HG03457 (cell line): ENCODE results near the gene AOAH.

Source experiments
- ATAC-seq: cut with Tn5 transposase; IDR thresholded peaks from one replicate; pipeline ENCODE4 v1.9.1; 2021; ENCODE audit warnings: moderate number of reproducible peaks; ENCODE audit not compliant: unreplicated experiment

Gene AOAH, protein sequence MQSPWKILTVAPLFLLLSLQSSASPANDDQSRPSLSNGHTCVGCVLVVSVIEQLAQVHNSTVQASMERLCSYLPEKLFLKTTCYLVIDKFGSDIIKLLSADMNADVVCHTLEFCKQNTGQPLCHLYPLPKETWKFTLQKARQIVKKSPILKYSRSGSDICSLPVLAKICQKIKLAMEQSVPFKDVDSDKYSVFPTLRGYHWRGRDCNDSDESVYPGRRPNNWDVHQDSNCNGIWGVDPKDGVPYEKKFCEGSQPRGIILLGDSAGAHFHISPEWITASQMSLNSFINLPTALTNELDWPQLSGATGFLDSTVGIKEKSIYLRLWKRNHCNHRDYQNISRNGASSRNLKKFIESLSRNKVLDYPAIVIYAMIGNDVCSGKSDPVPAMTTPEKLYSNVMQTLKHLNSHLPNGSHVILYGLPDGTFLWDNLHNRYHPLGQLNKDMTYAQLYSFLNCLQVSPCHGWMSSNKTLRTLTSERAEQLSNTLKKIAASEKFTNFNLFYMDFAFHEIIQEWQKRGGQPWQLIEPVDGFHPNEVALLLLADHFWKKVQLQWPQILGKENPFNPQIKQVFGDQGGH

DNA sequence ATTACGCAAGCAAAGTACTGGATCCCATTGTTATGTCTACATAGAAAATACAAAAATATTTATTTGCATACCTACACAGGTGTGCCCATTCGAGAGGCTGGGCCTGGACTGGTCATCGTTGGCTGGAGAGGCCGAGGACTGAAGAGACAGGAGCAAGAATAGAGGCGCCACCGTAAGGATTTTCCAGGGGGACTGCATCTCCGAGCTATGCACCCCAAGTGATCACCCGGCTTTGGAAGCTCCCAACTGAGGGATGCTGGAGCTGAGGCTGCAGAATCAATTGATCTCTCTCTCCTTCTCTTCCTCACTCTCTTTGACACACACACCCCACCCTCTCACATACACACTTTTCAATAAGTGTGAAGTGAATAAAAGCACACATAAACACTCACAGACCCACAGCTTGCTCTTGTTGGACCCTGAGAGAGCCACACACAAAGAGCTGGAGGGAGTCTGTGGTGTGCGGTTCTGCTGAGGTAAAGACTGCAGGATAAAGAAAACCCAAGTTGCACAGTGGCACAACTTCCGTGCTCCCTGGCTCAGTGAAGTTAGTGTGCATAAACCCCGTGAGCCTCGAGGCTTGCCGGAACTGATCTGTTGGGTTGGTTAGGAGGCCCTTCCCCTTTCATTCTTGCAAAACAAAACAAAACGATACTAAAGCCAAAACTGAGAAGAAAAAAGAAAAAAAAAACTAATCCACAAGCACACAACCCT lies at the start of gene AOAH:
TSS of gene AOAH (minus strand) at position 544 of the 714 bp plus-strand sequence. CDS start at position 198, 346 bp downstream.
- peak; percentile 82 for ATAC-seq

GRCh38 chr7:36766451-36766850 lies 42.2 kb upstream of the AOAH start:
- no peak for ATAC-seq

DNA sequence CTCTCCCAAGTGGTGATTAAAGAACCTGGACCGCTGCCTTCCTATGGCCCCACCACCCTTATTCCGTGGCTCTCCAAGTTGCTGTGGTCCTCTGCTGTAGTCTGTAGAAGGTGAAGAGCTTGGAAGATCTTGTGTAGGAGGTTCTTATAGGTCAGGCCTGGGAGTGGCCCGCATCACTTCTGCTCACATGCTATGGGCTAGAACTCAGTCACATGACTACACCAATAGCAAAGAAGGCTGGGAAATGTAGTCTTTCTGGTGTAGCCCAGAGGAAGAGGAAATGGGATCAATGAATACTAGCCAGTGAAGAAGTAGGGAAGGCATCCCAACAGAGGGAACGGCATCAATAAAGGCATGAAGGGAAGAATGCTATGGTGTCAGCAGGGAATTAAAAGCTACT lies 41.3 kb upstream of the AOAH start:
- ATAC-seq = no peak

GRCh38 chr7:36764929-36765328 lies 40.6 kb upstream of the AOAH start:
- no peak for ATAC-seq

DNA sequence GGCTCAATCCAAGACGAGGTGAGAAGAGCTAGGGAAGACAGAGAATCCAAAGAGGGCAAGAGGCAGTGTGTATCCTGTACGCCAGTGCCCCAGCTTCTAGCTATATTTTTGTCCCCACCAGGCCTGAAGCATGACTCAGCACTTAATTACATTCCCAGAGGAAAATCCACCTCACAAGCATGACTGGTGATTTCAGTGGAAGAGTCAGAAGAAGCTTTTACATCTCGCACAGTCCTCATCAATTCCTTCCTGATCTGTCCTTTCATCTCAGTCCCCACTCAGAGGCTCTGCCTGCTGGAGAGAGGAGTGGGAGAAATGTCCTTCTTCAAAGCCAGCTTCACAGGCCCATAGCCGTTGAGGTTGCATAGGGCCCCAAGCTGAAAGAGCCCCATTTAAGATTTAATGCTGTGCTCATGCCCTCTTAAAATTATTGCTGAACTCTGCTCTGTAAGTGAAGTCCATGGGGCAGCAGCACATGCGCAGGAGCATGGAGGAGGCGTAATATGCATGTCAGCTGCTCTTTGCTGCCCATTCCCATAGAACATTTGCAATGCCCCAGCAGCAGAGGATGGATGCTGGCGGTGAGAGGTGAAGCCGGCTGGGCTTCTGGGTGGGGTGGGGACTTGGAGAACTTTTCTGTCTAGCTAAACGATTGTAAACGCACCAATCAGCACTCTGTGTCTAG lies 39.0 kb upstream of the AOAH start:
- no peak for ATAC-seq

GRCh38 chr7:36762394-36762793 lies 38.1 kb upstream of the AOAH start:
- no peak for ATAC-seq

GRCh38 chr7:36761835-36762234 lies 37.5 kb upstream of the AOAH start:
- no peak for ATAC-seq

DNA sequence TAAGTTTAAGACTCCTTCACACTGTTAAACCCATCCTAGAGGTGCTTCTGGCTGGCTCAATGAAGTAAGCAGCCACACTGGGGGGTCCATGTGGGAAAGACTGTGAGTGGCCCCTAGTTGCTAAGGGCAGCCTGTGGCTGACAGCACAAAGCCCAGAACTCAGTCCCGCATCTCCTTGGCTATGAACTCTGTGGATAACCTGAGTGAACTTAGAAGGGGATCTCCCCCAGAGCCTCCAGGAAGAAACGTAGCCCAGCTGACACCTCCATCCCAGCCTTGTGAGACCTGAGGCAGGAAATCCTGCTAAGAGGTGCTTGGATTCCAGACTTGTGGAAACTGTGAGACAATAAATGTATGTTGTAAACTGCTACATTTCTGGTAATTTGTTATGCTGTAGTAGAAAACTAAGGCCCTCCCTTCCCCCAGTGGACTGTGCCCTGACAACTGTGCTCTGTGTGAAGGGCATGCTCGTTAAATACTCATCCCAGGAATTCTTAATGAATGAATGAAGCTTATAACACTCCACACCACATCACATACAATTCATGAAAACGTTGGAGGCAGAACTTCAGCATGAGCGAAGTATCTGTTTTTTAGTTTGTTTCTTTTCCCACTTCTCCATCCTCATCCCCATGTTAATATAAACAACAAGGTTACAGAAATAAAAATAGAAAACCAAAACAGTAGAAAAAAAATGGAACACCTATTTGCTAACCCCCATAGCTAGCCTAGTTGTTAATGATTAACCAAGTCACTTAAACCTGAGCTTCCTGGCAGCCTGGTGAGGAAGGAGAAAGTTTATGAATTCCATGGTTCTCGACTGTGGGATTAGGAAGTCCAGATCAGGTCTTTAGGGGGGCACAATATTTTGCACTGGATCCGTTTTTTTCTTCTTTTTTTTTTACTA lies 36.8 kb upstream of the AOAH start:
- ATAC-seq = no peak

DNA sequence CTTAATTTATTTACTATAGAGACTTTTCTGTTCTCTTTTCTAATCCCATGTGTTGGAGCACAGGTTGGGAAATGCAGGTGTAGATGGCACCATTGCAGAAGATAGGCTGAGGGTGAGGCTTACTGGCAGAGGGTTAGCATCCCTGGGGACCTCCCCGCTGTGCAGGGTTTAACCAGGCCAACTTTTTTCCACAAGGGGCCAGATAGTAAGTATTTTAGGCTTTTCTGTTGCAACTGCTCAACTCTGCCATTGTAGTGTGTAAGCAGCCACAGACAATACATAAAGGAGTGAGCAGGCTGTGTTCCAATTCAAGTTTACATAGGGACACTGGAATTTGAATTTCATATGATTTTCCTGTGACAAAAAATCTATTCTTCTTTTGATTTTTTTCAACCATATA lies 34.6 kb upstream of the AOAH start:
- ATAC-seq = no peak

DNA sequence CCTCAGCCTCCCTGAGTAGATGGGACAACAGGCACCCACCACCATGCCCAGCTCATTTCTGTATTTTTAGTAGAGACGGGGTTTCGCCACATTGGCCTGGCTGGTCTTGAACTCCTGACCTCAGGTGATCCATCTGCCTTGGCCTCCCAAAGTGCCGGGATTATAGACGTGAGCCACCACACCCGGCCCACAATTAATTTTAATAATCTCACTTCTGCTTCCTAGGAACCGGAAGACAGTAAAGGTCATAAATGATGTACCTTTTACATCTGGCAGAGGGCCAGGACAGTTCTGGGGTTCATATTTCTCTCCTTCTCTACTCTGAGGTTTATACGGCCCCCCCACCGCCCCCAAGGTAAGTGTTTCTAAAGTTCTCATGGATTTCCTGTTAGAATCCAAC lies 31.2 kb upstream of the AOAH start:
- no peak for ATAC-seq

- ATAC-seq = no peak
These were observed 27.9 kb upstream of the AOAH start for GRCh38 chr7:36752026-36752711.

GRCh38 chr7:36750451-36750850 lies 26.2 kb upstream of the AOAH start:
- no peak for ATAC-seq

DNA sequence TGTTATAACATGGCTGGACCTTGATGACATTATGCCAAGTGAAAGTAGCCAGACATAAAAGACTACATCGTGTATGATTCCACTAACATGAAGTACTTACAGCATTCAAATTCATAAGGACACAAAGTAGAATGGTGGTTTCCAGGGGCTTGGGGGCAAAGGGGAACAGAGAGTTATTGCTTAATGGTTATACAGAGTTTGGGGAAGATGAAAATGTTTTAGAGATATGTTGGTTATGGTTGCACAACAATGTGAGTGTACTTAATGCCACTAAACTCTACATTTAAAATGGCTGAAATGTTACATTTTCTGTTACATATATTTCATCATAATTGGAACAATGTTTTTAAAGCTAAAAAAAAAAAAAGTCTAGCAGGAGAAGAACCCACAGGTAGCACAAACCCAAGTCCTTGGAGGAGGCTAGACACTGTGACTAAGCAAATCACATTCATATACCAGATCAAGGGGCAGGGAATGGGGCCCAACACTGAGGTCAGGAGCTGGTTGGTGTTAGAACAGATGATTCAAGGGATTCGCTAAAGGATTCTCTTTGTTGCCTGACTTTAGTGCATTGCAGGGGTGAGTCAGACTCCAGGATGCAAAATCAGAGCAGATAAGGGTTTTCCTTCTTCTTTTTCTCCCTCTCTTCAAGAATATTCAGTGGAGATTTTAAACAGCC lies 25.1 kb upstream of the AOAH start:
- ATAC-seq = no peak

GRCh38 chr7:36748017-36748487 lies 23.8 kb upstream of the AOAH start:
- ATAC-seq = peak; percentile 51

- no peak for ATAC-seq
These were observed 23.2 kb upstream of the AOAH start for GRCh38 chr7:36747280-36748016.

- ATAC-seq = no peak
These were observed 22.1 kb upstream of the AOAH start for GRCh38 chr7:36746347-36746746.

DNA sequence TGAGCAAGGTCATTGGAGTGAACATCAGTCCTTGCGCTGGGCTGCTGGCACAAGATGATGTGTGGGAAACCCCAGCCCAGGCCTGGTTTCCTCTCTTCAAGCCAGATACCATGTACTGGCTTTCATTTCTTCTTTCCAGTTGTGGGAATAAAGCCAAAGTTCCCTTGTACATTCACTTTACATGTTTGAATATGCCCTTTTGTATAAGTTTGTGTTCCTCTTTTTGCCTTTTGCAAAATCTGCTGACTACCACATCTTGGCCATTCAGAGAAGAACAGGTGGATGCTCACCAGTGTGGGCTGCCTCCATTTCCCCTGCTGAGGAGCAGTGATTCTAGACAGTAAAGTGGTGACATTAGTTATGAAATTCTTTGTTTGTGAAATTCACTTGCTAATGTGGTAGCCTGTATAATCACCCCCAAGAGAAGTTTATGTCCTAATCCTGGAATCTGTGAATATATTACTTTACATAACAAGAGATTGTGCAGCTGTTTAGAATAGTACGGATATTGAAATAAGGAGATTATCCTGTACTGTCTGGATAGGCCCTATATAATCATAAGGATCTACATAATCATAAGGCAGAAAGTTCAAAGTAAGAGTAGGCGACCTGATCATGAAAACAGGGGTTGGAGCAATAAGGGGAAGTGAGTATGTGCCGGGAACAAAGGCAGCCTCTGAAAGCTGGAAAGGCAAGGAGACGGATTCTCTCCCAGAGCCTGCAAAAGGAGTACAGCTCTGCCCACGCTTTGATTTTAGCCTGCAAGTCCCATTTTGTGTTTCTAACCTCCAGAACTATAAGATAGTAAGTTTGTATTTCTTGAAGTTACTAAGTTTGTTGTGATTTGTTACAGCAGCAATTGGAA lies 18.8 kb upstream of the AOAH start:
- ATAC-seq = peak; percentile 62
